Kidney (tissue), 14 donors: Measurements from ENCODE around the gene SEM1. TPM values are rescaled to one million over a fixed set of nuclear protein-coding genes. Genes with fewer than 3 reads are reported as not detected.

Source experiments
- DNase-seq, 5 donors: peaks; one replicate each; pipeline ENCODE4 v3.0.0-alpha.2; 2013 to 2020
- FAIRE-seq: peaks from 2 replicates; lab custom pipeline; 2012; peaks lifted over from hg19 to GRCh38; lab: Jason Lieb, UNC
- H3K27ac ChIP-seq, 2 donors: one replicate each; pipeline ENCODE4 v1.7.0; 2013; ENCODE audit warnings: low read depth in 2 of 2, low read length in 2 of 2, inconsistent platforms in 1 of 2
- H3K27me3 ChIP-seq: one replicate; pipeline ENCODE4 v1.7.1; 2013; ENCODE audit warnings: low read length, inconsistent platforms; ENCODE audit not compliant: control insufficient read depth, insufficient read depth
- H3K36me3 ChIP-seq, 3 donors: one replicate each; pipeline versions ENCODE4 v1.7.0 to v1.7.1; 2013; ENCODE audit warnings: low read length in 3 of 3, control low read depth in 1 of 3, inconsistent platforms in 1 of 3; ENCODE audit not compliant: insufficient read depth in 3 of 3, control insufficient read depth in 2 of 3
- H3K4me1 ChIP-seq, 3 donors: one replicate each; pipeline versions ENCODE4 v1.7.0 to v1.7.1; 2013; ENCODE audit warnings: low read length in 3 of 3, inconsistent platforms in 1 of 3, low read depth in 1 of 3; ENCODE audit not compliant: control insufficient read depth in 2 of 3, insufficient read depth in 2 of 3
- H3K4me3 ChIP-seq, 3 donors: one replicate each; pipeline versions ENCODE4 v1.7.0 to v1.8.1; 2013; ENCODE audit warnings: low read length in 3 of 3, control low read depth in 1 of 3, inconsistent platforms in 1 of 3
- H3K9ac ChIP-seq, 3 donors: one replicate each; pipeline versions ENCODE4 v1.7.0 to v1.7.1; 2013; ENCODE audit warnings: low read length in 3 of 3, control low read depth in 1 of 3, inconsistent platforms in 1 of 3
- H3K9me3 ChIP-seq, 3 donors: one replicate each; pipeline versions ENCODE4 v1.7.0 to v1.7.1; 2013; ENCODE audit warnings: low read length in 3 of 3, control low read depth in 1 of 3, inconsistent platforms in 1 of 3; ENCODE audit not compliant: control insufficient read depth in 2 of 3, insufficient read depth in 1 of 3
- intact Hi-C: fragments of 100-400 bp; cut with DNase I; formaldehyde crosslinking; loops from one replicate; pipeline ENCODE4 v1.11.1; 2022
- polyA plus RNA-seq: library from polyadenylated mRNA; stranded (reverse); fragments of 350-450 nt; fragmentation: Illumina TruSeq; extraction: RNeasy Lipid Tissue Mini Kit (QIAGEN cat#74804); gene quantifications from one replicate; pipeline ENCODE4 v1.2.3, GENCODE V29; 2014; ENCODE audit warnings: low read depth, low replicate concordance; ENCODE audit not compliant: insufficient read depth
- total RNA-seq: library from RNA; stranded (reverse); fragmentation: NEBNext Ultra II Directional; extraction: Animal tissue kit (Norgen Biotek cat#: 25700); gene quantifications from one replicate; pipeline ENCODE4 v1.2.1, GENCODE V29; 2021
- TF ChIP-seq, protein P1 (sequence below): IDR thresholded peaks from 3 replicates; pipeline ENCODE4 v1.5.1; 2012; ENCODE audit warnings: mild to moderate bottlenecking, moderate library complexity, borderline replicate concordance; ENCODE audit not compliant: insufficient read depth; ENCODE audit errors: extremely low read depth
- donor health status: control.
- donor health status: control.
- donor health status: control.
- donor health status: control.
- donor health status: control.
- donor health status: DM: yes; HTN: yes; CAD: no.
- donor health status: Normal renal cell carcinoma (clear cell type).

The SEM1 gene
- total and polyA plus RNA-seq, 2 donors from 2014 or later: 45.4 to 252 TPM

GRCh38 chr7:96671854-96672253, 37.8 kb downstream of the SEM1 start:
- no peak overlapping the region for H3K4me3 ChIP-seq

DNA sequence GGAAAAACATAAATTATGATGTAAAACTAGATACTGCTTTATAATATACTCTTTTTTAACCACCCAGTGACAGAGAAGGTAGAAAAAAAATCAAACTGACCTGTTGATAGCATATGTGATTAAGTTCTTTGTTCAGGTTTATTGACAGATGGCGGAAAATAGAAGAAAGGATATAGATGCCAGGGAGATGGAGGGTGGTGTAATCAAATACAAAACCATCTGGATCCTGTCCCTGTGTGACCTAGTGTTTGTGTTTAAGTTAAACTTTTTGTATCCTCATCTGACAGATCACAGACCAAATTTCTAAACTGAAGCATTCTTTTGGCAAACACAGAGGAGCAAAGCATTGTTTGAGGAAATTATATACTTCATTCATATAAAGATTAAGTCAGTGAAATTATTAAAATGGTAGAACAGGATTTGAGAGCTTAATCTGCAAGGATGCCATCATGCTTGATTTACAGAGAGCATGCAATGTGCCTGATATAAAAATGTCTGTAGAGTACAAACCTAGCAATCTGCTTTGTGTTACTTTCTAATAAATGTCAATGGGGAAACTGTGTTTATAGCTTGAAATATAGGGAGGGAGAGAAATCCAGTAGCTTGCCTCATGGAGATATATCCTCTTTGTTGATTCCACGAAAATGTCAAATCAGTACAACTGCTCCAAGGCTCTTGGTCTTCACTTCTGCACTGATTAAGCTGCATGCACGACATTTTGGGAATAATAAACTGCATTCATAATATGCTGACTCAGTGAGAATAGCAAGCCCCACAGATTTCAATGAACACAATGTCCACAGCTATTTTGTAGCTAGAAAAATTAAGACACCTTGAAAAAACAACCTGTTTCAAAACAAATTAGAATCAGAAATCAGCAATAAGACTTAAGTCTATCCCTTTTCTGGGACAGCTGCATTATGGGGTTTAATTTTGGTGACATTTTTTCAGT, 39.0 kb downstream of the SEM1 start:
- H3K4me1 ChIP-seq: no peaks in the 10 kb centered on the region
- intact Hi-C loops: no loop called here
- FAIRE-seq (no peak), DNase-seq (peak in 1 of 5 donors; percentile 19)
- H3K9me3 ChIP-seq: no peaks in the 10 kb centered on the region
- H3K4me3 ChIP-seq: no peak overlapping the region
- no peak overlapping the region for H3K27ac ChIP-seq
- H3K9ac ChIP-seq: no peak overlapping the region
- no peaks in the 10 kb centered on the region for H3K27me3 ChIP-seq
- H3K36me3 ChIP-seq: peaks cover 0 to 4% (median 2%) of the 10 kb centered on the region in 3 donors
- TF ChIP-seq, protein P1, sequence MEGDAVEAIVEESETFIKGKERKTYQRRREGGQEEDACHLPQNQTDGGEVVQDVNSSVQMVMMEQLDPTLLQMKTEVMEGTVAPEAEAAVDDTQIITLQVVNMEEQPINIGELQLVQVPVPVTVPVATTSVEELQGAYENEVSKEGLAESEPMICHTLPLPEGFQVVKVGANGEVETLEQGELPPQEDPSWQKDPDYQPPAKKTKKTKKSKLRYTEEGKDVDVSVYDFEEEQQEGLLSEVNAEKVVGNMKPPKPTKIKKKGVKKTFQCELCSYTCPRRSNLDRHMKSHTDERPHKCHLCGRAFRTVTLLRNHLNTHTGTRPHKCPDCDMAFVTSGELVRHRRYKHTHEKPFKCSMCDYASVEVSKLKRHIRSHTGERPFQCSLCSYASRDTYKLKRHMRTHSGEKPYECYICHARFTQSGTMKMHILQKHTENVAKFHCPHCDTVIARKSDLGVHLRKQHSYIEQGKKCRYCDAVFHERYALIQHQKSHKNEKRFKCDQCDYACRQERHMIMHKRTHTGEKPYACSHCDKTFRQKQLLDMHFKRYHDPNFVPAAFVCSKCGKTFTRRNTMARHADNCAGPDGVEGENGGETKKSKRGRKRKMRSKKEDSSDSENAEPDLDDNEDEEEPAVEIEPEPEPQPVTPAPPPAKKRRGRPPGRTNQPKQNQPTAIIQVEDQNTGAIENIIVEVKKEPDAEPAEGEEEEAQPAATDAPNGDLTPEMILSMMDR: no peak

More at GRCh38 chr7:96671854-96672253, 37.8 kb downstream of the SEM1 start:
- no peak overlapping the region for H3K27ac ChIP-seq
- no peaks in the 10 kb centered on the region for H3K4me1 ChIP-seq
- DNase-seq: no peak
- intact Hi-C loops: no loop called here
- H3K27me3 ChIP-seq: no peaks in the 10 kb centered on the region
- no peaks in the 10 kb centered on the region for H3K9me3 ChIP-seq
- peaks cover 0 to 2% (median under 1%) of the 10 kb centered on the region in 3 donors for H3K36me3 ChIP-seq
- H3K9ac ChIP-seq: no peak overlapping the region
- TF ChIP-seq, protein P1: no peak
- no peak for FAIRE-seq

DNA sequence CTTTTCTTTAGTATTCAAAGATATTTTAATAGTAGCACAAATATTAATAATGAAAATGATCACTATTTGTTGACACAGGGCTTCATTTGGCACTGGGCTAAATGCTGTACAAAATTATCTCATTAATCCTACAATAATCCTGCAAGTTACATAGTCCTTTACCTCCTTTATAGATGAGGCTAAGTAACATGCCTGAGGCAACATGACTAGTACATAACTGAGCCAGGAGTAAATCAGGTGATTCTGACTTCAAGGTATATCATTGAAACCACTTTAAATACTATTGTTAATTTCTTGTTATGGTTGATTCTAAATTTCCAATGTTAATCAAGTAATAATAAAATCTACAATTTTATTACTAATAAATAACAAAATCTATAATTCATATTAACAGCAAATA, 39.8 kb downstream of the SEM1 start:
- H3K27me3 ChIP-seq: no peaks in the 10 kb centered on the region
- no peak for FAIRE-seq

More for the DNA sequence above, 39.8 kb downstream of the SEM1 start:
- Histone ChIP-seq H3K4me1 (no peaks in the 10 kb centered on the region), H3K27ac (no peak overlapping the region), H3K9me3 (no peaks in the 10 kb centered on the region), H3K36me3 (peaks cover 0 to 4% (median 2%) of the 10 kb centered on the region in 3 donors), H3K9ac (no peak overlapping the region), H3K4me3 (no peak overlapping the region)
- intact Hi-C loops: no loop called here
- DNase-seq: no peak
- TF ChIP-seq, protein P1: no peak
